SK-N-SH (cell line): ENCODE results near the gene CHFR. TPM values are rescaled to one million over a fixed set of nuclear protein-coding genes. Genes with fewer than 3 reads are reported as not detected.

Source experiments
- CTCF ChIA-PET: fragments of 300-600, 350-600 bp; formaldehyde crosslinking; extraction: SDS; loops from one replicate; lab custom pipeline; 2021; lab: Yijun Ruan, JAX
- POLR2A ChIA-PET: fragments of 350-600 bp; sonication (Branson Sonifier 250); formaldehyde crosslinking; extraction: SDS; loops from one replicate; lab custom pipeline; 2020; ENCODE audit warnings: antibody characterized with exemption, inconsistent platforms; lab: Yijun Ruan, JAX
- DNase-seq: peaks from one replicate; pipeline ENCODE4 v3.0.0; 2012
- H2AFZ ChIP-seq: fragments of 200-600 bp; sonication (generic); 2 replicates; pipeline ENCODE4 v1.8.1; 2016; ENCODE audit warnings: antibody characterized with exemption, mild to moderate bottlenecking, low read depth
- H3F3A ChIP-seq: fragments of 200-600 bp; sonication (generic); replicated peaks from 2 replicates; pipeline ENCODE3; 2016; ENCODE audit warnings: antibody characterized with exemption, mild to moderate bottlenecking; ENCODE audit not compliant: insufficient read depth
- H3K27ac ChIP-seq, 2 experiments: fragments of 200-500 bp in 1 of 2; fragments of 200-600 bp in 1 of 2; sonication (Bioruptor generic) in 1 of 2; sonication (generic), shearing (Covaris generic) in 1 of 2; 2 replicates each; pipeline versions ENCODE4 v1.5.1 to v1.6.1; 2014 to 2016; ENCODE audit warnings: low read depth in 2 of 2, inconsistent platforms in 1 of 2, low read length in 1 of 2, mild to moderate bottlenecking in 1 of 2, mixed read lengths in 1 of 2
- H3K27me3 ChIP-seq: fragments of 200-600 bp; sonication (generic), shearing (Covaris generic); 2 replicates; pipeline ENCODE4 v1.6.1; 2016; ENCODE audit warnings: mixed run types; ENCODE audit not compliant: insufficient read depth
- H3K36me3 ChIP-seq, 2 experiments: fragments of 200-500 bp in 1 of 2; fragments of 200-600 bp in 1 of 2; sonication (Bioruptor generic) in 1 of 2; sonication (generic) in 1 of 2; replicated peaks in 1 of 2; 2 replicates each; pipeline versions ENCODE3 to v1.5.1; 2014 to 2016; ENCODE audit warnings: low read length in 1 of 2, mild to moderate bottlenecking in 1 of 2; ENCODE audit not compliant: insufficient read depth in 2 of 2, control insufficient read depth in 1 of 2
- H3K4me1 ChIP-seq, 2 experiments: fragments of 200-500 bp in 1 of 2; fragments of 200-600 bp in 1 of 2; sonication (Bioruptor generic) in 1 of 2; sonication (generic), shearing (Covaris generic) in 1 of 2; 2 replicates each; pipeline versions ENCODE4 v1.5.1 to v1.6.1; 2014 to 2016; ENCODE audit warnings: low read depth in 1 of 2, low read length in 1 of 2, mixed run types in 1 of 2; ENCODE audit not compliant: insufficient read depth in 2 of 2, control insufficient read depth in 1 of 2
- H3K4me2 ChIP-seq: fragments of 200-600 bp; sonication (generic), shearing (Covaris generic); 2 replicates; pipeline ENCODE4 v1.6.1; 2017; ENCODE audit warnings: mixed run types
- H3K4me3 ChIP-seq, 2 experiments: fragments of 200-500 bp in 1 of 2; fragments of 200-600 bp in 1 of 2; sonication (Bioruptor generic) in 1 of 2; sonication (generic), shearing (Covaris generic) in 1 of 2; 2 replicates each; pipeline versions ENCODE4 v1.5.1 to v1.8.1; 2014 to 2016; ENCODE audit warnings: low read depth in 2 of 2, inconsistent platforms in 1 of 2, low read length in 1 of 2, mild to moderate bottlenecking in 1 of 2, mixed read lengths in 1 of 2, moderate library complexity in 1 of 2
- H3K79me2 ChIP-seq: fragments of 200-600 bp; sonication (generic); 2 replicates; pipeline ENCODE4 v1.8.1; 2017; ENCODE audit warnings: mild to moderate bottlenecking; ENCODE audit not compliant: insufficient read depth
- H3K9ac ChIP-seq: fragments of 200-600 bp; sonication (generic); 2 replicates; pipeline ENCODE4 v1.6.1; 2017; ENCODE audit warnings: mixed run types
- H3K9me2 ChIP-seq: fragments of 200-600 bp; sonication (generic); 2 replicates; pipeline ENCODE4 v1.6.1; 2017; ENCODE audit warnings: mixed run types
- H3K9me3 ChIP-seq: fragments of 200-600 bp; sonication (generic); 2 replicates; pipeline ENCODE4 v1.6.1; 2017; ENCODE audit warnings: mixed run types, mild to moderate bottlenecking, moderate library complexity
- H4K20me1 ChIP-seq: fragments of 200-600 bp; sonication (generic); 2 replicates; pipeline ENCODE4 v1.6.1; 2017; ENCODE audit warnings: mild to moderate bottlenecking, mixed run types; ENCODE audit not compliant: insufficient read depth
- ELF1 ChIP-seq: IDR thresholded peaks from 2 replicates; pipeline ENCODE4 v1.4.0; 2012
- EP300 ChIP-seq, 2 experiments: IDR thresholded peaks; 2 replicates each; pipeline versions ENCODE4 v1.4.0 to v1.6.1; 2012; ENCODE audit warnings: borderline replicate concordance in 1 of 2, low read depth in 1 of 2, low read length in 1 of 2
- EZH2phosphoT487 ChIP-seq: fragments of 200-600 bp; sonication (generic); IDR thresholded peaks from 2 replicates; pipeline ENCODE4 v1.6.1; 2017; ENCODE audit warnings: low read depth, mixed run types, mild to moderate bottlenecking, antibody characterized with exemption, moderate library complexity, borderline replicate concordance
- FOSL2 ChIP-seq: IDR thresholded peaks from 2 replicates; pipeline ENCODE4 v1.4.0; 2012; ENCODE audit warnings: low read depth, mild to moderate bottlenecking, moderate library complexity, borderline replicate concordance
- FOXM1 ChIP-seq: IDR thresholded peaks from 2 replicates; pipeline ENCODE4 v1.4.0; 2012; ENCODE audit warnings: low read depth, mild to moderate bottlenecking
- GABPA ChIP-seq: IDR thresholded peaks from 2 replicates; pipeline ENCODE4 v1.4.0; 2012; ENCODE audit warnings: low read depth, mild to moderate bottlenecking
- GATA2 ChIP-seq: sonication (generic); formaldehyde crosslinking; IDR thresholded peaks from 2 replicates; pipeline ENCODE4 v1.5.0; 2020; ENCODE audit warnings: mild to moderate bottlenecking, missing genetic modification reagents
- MEF2A ChIP-seq: IDR thresholded peaks from 2 replicates; pipeline ENCODE4 v1.4.0; 2012; ENCODE audit warnings: low read depth, borderline replicate concordance
- NRF1 ChIP-seq: IDR thresholded peaks from 2 replicates; pipeline ENCODE4 v1.6.1; 2012; ENCODE audit warnings: low read depth, mild to moderate bottlenecking, low read length
- RAD21 ChIP-seq: IDR thresholded peaks from 2 replicates; pipeline ENCODE4 v1.6.1; 2012; ENCODE audit warnings: mild to moderate bottlenecking, low read length
- RFX5 ChIP-seq: IDR thresholded peaks from 2 replicates; pipeline ENCODE4 v1.6.1; 2012; ENCODE audit warnings: mild to moderate bottlenecking, improper control_type of control experiment, low read length
- RXRA ChIP-seq: IDR thresholded peaks from 2 replicates; pipeline ENCODE4 v1.4.0; 2012; ENCODE audit warnings: low read depth, mild to moderate bottlenecking, borderline replicate concordance
- SIN3A ChIP-seq: IDR thresholded peaks from 2 replicates; pipeline ENCODE4 v1.6.1; 2012; ENCODE audit warnings: low read depth, mild to moderate bottlenecking, low read length, moderate library complexity, borderline replicate concordance
- SMC3 ChIP-seq: IDR thresholded peaks from 2 replicates; pipeline ENCODE4 v1.6.1; 2012; ENCODE audit warnings: low read depth, low read length, improper control_type of control experiment
- YY1 ChIP-seq: IDR thresholded peaks from 2 replicates; pipeline ENCODE4 v1.4.0; 2012; ENCODE audit warnings: low read depth, mild to moderate bottlenecking
- WGBS: methylation state at CpG from one replicate; pipeline ENCODE4 v1.1.6; 2017; ENCODE audit warnings: low lambda C conversion rate; 5-methylcytosine and 5-hydroxymethylcytosine counted together
- polyA plus RNA-seq, 3 experiments: library from polyadenylated mRNA; depleted of rRNA; stranded (reverse); fragments of >200 nt; gene quantifications; 2 replicates each; pipeline ENCODE4 v1.2.3, GENCODE V29; 2012
- TF ChIP-seq, protein P1 (sequence below): IDR thresholded peaks from 2 replicates; pipeline ENCODE4 v1.6.1; 2012; ENCODE audit warnings: mild to moderate bottlenecking, low read depth, low read length, moderate library complexity
- TF ChIP-seq, protein P2 (sequence below): IDR thresholded peaks from 2 replicates; pipeline ENCODE4 v1.4.0; 2012; ENCODE audit warnings: low read depth
- TF ChIP-seq, protein P3 (sequence below): fragments of 150-350 bp; IDR thresholded peaks from 2 replicates; pipeline ENCODE4 v1.6.1; 2016; ENCODE audit warnings: mild to moderate bottlenecking, low read depth, low read length
- TF ChIP-seq, protein P4 (sequence below): IDR thresholded peaks from 2 replicates; pipeline ENCODE4 v1.4.0; 2012; ENCODE audit warnings: low read depth, borderline replicate concordance
- TF ChIP-seq, protein P5 (sequence below): IDR thresholded peaks from 2 replicates; pipeline ENCODE4 v1.4.0; 2012; ENCODE audit warnings: low read depth, borderline replicate concordance

The CHFR gene
- polyA plus RNA-seq, 1 of the 3 experiments (the other 2 are of a cell fraction): 31.6 TPM

DNA sequence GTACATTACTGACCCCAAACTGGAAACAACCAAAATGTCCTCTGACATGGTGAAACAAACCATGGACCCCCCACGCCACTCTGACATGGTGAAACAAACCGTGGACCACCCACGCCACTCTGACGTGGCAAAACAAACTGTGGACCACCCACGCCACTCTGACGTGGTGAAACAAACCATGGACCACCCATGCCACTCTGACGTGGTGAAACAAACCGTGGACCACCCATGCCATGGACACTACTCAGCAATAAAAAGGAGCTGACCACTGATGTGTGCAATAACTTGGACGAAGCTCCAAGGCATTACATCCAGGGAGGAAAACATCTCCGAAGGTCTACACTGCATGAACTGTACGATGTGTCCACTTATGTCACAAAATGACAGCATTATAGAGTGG is 55.6 kb downstream of the CHFR start (continued):
- TF ChIP-seq, protein P1, sequence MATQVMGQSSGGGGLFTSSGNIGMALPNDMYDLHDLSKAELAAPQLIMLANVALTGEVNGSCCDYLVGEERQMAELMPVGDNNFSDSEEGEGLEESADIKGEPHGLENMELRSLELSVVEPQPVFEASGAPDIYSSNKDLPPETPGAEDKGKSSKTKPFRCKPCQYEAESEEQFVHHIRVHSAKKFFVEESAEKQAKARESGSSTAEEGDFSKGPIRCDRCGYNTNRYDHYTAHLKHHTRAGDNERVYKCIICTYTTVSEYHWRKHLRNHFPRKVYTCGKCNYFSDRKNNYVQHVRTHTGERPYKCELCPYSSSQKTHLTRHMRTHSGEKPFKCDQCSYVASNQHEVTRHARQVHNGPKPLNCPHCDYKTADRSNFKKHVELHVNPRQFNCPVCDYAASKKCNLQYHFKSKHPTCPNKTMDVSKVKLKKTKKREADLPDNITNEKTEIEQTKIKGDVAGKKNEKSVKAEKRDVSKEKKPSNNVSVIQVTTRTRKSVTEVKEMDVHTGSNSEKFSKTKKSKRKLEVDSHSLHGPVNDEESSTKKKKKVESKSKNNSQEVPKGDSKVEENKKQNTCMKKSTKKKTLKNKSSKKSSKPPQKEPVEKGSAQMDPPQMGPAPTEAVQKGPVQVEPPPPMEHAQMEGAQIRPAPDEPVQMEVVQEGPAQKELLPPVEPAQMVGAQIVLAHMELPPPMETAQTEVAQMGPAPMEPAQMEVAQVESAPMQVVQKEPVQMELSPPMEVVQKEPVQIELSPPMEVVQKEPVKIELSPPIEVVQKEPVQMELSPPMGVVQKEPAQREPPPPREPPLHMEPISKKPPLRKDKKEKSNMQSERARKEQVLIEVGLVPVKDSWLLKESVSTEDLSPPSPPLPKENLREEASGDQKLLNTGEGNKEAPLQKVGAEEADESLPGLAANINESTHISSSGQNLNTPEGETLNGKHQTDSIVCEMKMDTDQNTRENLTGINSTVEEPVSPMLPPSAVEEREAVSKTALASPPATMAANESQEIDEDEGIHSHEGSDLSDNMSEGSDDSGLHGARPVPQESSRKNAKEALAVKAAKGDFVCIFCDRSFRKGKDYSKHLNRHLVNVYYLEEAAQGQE: no peak
- no peak for TF ChIP-seq RXRA
- no peak for TF ChIP-seq RAD21
- no peak for TF ChIP-seq NRF1
- no peak for TF ChIP-seq SIN3A
- TF ChIP-seq GATA2 (CRISPR knock-in tag): no peak

DNA sequence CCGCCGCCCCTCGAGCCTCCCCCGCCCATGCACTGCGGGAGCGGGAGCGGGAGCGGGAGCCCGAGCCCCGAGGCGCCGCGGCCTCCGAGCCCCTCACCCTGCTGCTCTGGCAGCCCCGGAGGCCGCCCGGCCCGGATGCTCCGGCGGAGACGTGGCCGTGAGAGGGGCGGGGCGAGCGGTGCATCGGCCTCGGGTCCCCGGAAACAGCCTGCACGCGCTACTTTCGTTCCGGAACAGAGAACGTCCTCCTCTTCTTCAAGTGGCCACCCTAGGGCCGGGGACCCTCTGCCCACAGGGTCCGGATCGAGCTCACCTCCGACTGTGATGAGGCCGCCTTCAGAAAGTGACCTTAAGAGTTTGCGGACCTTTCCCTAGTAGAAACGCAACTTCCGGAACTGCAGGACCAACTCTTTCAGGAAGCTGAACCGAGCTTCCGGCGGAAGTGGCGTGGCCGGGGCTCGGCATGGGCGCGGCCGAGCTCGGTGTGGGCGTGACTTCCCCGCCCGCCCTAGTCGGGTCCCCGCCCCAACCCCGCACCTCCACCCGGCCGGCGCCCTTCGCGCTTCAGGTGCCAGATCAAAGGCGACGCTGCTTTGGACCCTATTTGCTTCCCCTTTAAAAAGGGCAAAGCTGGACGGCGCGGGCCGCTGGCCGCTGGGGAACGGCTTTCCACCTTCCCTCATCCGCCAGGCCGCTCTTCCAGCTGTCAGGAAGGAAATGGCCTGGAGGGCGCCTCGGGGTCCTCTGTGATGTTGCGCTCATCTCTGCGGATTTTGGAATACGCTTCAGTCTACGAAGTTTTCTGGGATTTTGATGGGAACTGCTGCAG is 58.5 kb downstream of the CHFR start, which contains the start of gene GOLGA3:
TSS of gene GOLGA3 (minus strand) at position 164 of the 829 bp plus-strand sequence. CDS start 6,741 bp downstream, outside the sequence.
- CTCF ChIA-PET: interaction anchor here (0.6 kb wide), 1 partner anchor 165 kb away, joined by 3 read pairs; no protein-coding TSS in a partner anchor
- TF ChIP-seq, protein P2, sequence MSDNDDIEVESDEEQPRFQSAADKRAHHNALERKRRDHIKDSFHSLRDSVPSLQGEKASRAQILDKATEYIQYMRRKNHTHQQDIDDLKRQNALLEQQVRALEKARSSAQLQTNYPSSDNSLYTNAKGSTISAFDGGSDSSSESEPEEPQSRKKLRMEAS: peak; percentile 17
- TF ChIP-seq SMC3: no peak
- TF ChIP-seq RAD21: no peak
- no peak for TF ChIP-seq FOSL2
- no peak; the same call in 1 of the 2 replicates for TF ChIP-seq YY1
- TF ChIP-seq, protein P3, sequence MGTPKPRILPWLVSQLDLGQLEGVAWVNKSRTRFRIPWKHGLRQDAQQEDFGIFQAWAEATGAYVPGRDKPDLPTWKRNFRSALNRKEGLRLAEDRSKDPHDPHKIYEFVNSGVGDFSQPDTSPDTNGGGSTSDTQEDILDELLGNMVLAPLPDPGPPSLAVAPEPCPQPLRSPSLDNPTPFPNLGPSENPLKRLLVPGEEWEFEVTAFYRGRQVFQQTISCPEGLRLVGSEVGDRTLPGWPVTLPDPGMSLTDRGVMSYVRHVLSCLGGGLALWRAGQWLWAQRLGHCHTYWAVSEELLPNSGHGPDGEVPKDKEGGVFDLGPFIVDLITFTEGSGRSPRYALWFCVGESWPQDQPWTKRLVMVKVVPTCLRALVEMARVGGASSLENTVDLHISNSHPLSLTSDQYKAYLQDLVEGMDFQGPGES: 0 out of 2 replicates have a peak, but pooled peaks have one; percentile 23
- TF ChIP-seq SIN3A: no peak; the same call in 1 of the 2 replicates
- TF ChIP-seq NRF1: no peak
- no peak for TF ChIP-seq FOXM1
- TF ChIP-seq, protein P4, sequence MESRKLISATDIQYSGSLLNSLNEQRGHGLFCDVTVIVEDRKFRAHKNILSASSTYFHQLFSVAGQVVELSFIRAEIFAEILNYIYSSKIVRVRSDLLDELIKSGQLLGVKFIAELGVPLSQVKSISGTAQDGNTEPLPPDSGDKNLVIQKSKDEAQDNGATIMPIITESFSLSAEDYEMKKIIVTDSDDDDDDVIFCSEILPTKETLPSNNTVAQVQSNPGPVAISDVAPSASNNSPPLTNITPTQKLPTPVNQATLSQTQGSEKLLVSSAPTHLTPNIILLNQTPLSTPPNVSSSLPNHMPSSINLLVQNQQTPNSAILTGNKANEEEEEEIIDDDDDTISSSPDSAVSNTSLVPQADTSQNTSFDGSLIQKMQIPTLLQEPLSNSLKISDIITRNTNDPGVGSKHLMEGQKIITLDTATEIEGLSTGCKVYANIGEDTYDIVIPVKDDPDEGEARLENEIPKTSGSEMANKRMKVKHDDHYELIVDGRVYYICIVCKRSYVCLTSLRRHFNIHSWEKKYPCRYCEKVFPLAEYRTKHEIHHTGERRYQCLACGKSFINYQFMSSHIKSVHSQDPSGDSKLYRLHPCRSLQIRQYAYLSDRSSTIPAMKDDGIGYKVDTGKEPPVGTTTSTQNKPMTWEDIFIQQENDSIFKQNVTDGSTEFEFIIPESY: no peak; the same call in 1 of the 2 replicates
- TF ChIP-seq MEF2A: no peak
- TF ChIP-seq ELF1: peak; percentile 90
- TF ChIP-seq GATA2 (CRISPR knock-in tag): no peak
- peak; percentile 91 for TF ChIP-seq GABPA
- no peak for TF ChIP-seq RFX5
- TF ChIP-seq, protein P5, sequence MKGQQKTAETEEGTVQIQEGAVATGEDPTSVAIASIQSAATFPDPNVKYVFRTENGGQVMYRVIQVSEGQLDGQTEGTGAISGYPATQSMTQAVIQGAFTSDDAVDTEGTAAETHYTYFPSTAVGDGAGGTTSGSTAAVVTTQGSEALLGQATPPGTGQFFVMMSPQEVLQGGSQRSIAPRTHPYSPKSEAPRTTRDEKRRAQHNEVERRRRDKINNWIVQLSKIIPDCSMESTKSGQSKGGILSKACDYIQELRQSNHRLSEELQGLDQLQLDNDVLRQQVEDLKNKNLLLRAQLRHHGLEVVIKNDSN: no peak
- no peak for TF ChIP-seq EP300 (IDR thresholded peaks at IDR 0.05; ENCODE audit: borderline replicate concordance in 1 of 2, low read depth in 1 of 2, low read length in 1 of 2)
- no peak for TF ChIP-seq EZH2phosphoT487

More for the DNA sequence above, 58.5 kb downstream of the CHFR start, which contains the start of gene GOLGA3:
- Histone ChIP-seq H2AFZ (peak within 1 kb of the TSS; percentile 93), H3K9me2 (no peaks in the 10 kb centered on the region), H4K20me1 (peaks cover 34% of the 10 kb centered on the region), H3K79me2 (peaks cover 46% of the 10 kb centered on the region), H3F3A (peaks cover 4% of the 10 kb centered on the region), H3K27ac (peak within 1 kb of the TSS; percentile 95 to 98), H3K9ac (peak within 1 kb of the TSS; percentile 92), H3K27me3 (no peaks in the 10 kb centered on the region), H3K4me2 (peak within 1 kb of the TSS; percentile 87), H3K36me3 (peaks cover 39 to 40% of the 10 kb centered on the region in 2 experiments), H3K4me1 (peaks cover 8 to 15% of the 10 kb centered on the region in 2 experiments; a peak in 2 of 4 replicates), H3K9me3 (no peaks in the 10 kb centered on the region), H3K4me3 (peak within 1 kb of the TSS; percentile 91 to 94)
- DNase-seq: peak; percentile 99
- POLR2A ChIA-PET: interaction anchor here (0.6 to 0.9 kb wide), 3 partner anchors 11 to 178 kb away, joined by 3 read pairs; no protein-coding TSS in a partner anchor
- WGBS: 15% methylated on average over 19 of the region's 78 CpGs
